NCI-H2196 treated with DMSO at 0.1 percent for 48 hours (cell line): ENCODE data around the gene TCFL5.

Experiments
- DNase-seq: peaks from one replicate; lab custom pipeline; 2025; ENCODE audit not compliant: unreplicated experiment; lab: John Stamatoyannopoulos, UW

TCFL5 gene

GRCh38 chr20:62880935-62881661 lies 19.5 kb upstream of the TCFL5 start:
- DNase-seq: no peak

DNA sequence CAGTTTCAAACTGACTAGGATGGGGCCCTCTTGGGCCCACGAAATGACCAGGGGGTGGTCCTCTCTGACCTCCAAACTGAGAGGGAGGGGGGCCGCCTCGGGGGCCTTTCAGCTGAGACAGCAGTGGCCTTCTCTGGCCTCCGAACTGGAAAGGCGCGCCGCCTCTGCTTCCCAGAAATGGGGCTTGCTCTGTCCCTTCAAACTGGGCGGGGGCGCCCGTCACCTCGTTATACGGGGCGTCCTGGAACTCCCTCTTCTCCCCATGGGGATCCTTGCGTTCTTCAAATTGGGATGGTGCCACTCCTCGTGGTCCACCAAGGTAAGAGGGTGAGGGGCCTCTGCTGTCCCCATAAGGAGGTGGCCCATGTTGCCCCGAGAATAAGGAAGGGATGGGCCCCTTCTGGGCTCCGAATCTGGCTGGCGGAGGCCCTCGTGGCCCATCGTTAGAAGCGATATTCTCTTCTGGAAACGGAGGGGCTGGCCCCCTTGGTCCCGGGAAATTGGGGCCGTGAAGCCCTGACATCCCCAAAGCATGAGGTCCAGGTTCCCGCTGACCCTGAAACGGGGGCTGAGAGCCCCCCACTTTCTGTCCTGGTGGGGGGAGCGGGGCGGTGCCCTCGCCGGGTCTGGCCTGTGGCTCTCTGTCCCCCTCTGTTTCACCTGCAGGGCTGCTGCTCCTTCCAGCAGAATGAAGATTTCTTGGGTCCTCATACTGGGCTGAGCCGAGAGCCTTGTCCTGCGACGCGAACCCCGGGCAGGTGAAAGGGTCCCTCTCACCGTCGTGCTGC lies 18.7 kb upstream of the TCFL5 start:
- DNase-seq: no peak

GRCh38 chr20:62879275-62880146 lies 17.9 kb upstream of the TCFL5 start:
- DNase-seq: no peak

DNA sequence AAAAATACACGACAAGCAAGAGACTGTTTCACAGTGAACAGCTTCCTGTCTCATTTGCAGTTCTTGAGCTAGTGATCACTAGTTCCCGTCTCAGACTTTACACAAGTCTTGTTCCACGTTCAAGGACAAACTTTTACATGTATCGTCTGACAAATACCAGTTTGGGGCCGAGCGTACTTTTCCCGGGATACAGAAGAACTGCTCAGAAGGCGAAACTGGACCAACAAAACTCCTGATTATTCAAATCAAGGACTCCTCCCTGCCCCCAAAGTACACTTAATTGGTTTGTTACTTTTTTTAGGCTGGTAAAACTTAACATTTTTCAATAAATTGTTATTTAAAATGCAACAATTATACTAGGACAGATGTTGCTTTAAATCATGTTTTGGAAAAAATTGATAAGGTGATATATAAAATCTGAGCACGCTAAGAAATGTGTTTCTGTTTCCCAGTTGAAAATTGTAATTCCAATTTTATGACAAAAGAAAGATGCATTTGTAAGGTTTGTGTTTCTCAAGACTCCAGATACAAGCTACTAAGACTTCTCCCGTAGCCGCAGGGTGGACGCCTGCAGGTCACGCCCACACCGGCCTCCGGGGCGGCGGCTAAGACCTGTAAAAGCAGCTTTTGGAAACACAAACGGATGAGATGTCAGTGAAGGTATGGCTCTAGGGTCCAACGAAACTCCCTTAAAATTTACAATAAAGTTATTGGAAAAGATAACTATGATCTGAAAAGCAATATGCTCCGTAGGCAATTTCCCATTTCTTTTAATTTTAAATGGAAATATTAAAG lies 16.8 kb upstream of the TCFL5 start:
- DNase-seq: no peak

DNA sequence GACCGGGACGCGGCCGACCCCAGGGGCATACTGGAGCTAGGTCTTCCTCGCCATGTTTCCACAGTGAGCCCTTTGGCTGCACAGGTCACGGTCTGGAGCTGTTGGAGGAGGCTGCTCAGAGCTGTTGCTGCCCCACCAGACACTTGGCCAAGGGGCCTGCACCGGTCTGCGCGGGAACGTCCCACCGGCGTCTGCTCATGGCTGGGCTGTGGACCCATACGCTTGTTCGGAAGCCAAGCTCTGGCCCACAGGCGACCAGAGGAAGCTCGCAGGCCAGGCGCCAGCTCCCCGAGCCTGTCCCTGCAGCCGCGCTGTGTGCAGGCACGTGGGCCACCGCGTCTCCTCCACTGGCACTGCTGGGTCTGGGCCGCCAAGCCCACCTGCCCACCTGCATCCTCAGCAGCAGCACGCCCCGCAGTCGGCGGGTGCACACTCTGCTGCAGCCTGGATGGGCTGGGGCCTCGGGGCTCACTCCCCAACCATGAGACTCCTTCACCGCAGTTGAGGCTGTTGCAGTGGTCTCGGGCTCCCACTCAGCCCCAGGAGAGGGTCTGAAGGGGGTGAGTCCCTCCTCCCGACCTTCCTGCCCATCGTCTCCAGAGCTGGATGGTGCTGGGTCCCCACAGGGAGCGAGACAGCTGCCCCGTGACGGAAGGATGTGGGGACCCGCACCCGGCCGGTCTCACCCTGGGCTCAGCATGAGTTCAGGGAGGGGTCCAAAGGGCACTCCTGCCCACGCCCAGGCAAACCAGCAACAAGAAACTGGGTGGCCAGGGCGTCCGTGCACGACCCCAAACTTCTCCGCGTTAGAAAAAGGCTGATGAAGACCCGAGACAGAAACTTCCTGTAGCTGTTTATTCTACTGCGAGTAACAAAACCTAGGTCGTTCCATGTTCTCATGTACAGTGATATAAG lies 15.5 kb upstream of the TCFL5 start:
- no peak for DNase-seq

- DNase-seq: no peak
Measured at GRCh38 chr20:62876501-62876901, 14.9 kb upstream of the TCFL5 start.

DNA sequence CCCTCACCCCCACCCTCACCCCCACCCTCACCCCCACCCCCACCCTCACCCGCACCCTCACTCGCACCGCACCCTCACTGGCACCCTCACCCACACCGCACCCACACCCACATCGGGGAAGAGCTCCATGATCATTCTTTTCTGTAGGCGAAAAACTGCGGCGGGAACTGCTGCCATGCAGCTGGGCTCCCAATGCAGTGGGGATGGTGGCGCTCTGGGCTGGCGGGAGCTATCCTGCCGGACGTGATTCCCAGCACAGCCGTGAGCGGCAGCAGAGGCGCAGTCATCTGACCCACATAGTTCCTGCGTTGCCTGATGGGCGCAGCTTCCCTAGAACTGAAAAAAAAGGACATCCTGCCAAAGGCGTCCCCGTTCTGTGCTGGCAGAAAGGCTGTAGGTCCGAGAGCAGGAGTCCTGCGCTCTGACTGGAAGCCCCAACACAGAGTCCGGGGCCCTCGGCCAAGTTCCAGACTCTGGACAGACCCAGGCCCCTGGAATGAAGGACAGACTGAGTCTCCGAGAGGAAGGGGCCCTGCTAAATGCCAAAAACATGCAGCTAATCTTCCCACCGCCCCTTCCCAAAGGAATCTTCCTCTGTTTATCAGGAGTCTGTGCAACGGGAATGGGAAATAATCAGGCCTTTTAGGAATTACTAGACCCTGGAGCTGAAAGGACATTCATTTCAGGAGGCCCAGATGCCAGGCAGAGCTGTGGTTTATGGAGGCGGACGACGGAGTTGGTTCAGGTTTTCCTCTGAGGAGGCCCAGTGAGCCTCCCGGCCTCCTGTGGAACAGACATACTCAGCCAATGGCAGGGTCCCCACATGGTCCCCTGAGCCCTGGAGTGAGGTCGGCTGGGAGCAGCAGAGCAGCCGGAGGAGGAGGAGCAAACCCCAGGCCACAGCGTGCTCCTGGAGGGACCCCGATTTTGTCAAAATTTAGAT lies 14.1 kb upstream of the TCFL5 start:
- peak; percentile 90 for DNase-seq

DNA sequence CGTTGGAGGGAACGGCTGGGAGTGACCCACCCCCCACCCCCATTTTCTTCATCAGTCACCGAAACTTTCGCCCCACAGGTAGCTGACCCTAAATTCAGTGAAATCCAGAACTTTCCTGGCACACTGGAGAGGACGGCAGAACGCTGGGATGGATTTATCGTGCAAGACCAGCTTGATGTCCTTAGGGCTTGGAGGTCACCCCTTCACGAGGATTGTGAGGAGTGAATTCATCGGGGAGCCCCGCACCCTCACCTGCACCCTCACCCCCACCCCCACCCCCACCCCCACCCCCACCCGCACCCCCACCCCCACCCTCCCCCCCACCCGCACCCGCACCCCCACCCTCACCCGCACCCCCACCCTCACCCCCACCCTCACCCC lies 13.3 kb upstream of the TCFL5 start:
- DNase-seq: no peak

GRCh38 chr20:62873681-62874031 lies 12.0 kb upstream of the TCFL5 start:
- peak; percentile 17 for DNase-seq

DNA sequence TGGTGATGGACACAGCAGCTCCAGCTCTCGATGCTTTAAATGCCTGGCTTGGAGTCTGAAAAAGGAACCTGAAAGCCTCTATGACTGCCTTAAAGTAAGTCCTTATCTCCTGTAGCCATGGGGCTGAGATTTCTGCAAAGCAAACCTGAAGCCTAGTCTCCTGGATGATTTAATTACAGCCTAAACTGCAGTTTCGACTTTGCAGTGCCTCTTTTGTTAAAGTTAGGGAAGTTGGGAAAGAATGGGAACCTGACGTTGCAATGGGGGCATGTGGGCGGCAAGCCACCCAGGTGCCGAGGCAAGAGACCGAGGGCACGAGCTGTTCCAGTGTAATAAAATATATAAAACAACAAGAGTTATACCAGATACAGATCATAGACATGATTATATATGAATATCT lies 11.7 kb upstream of the TCFL5 start:
- DNase-seq: no peak

DNA sequence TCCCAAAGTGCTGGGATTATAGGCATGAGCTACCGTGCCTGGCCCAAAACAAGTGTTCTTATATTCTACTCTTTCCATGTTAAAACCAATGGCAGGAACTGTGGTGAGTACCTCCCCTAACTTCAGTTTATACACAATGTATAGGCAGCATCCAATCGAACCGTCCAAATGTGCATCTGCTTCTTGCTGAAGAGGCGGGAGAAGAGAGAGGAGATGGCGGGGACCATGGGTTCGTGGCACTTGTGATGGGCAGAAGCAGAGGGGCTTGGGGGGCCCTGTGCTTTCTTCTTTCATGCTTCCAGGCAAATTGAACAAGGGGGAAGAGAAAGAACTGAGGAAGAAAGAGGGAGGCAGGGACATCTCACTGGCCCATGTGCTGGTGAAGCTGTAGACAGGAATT lies 11.2 kb upstream of the TCFL5 start:
- DNase-seq: no peak

DNA sequence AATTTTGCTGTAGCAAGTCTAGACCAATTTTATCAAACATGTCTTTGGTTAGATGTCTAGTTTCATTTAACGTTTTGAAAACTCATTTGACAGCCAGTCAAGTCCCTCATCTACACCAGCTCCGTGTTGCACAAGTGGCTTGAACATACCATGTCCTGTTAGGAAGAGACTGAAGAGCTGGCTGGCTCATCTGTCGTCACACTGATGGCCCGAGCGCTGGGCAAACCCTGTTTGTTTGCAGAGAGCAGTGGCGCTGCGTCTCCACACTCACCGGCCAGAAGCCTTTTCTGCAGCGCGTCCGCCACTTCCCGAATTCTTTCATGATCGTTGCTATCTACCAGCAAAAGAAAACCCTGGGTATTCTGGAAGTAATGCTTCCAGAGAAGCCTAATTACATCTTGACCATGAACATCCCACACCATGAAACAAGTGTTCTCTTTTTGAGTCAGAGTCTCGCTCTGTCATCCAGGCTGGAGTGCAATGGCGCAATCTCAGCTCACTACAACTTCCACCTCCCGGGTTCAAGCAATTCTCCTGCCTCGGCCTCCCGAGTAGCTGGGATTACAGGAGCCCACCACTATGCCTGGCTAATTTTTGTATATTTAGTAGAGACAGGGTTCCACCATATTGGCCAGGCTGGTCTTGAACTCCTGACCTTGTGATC lies 10.7 kb upstream of the TCFL5 start:
- DNase-seq: no peak

- no peak for DNase-seq
Measured at GRCh38 chr20:62864207-62864606, 2.6 kb upstream of the TCFL5 start.

DNA sequence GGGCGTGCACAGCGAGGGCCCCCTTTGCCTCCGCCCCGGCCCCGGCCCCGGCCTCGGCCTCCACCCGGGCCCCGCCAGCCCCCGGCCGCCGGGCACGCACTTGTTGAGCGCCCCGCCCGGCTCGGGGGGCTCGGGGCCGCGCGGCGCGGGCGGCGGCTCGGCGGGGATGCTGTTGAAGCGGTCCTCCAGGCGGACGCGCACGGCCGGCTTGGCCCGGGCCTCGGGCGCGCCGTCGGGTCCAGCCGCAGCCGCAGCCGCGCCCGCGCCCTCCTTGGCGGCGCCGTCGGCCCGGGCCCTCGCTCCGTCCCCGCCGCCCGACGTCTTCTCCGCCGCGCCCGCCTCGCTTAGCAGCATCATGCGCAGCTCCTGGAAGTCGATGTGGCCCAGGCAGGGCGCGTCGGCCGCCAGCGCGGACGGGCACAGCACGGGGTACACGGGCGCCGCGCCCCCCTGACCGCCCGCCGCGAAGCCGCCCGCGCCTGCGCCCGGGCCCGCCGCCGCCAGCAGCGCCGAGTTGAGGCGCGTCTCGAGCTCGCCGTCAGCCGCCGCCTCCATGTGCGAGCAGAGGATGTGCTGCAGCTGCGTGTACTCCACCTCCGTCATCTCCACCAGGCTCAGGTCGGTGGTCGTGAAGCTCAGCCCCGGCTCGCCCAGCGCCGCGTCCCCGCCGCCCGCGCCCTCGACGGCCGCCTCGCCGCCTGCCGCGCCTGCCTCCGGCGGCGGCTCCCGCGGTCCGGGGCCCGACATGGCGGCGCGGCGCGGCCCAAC lies 514 bp downstream of the TCFL5 start:
- no peak for DNase-seq

GRCh38 chr20:62860391-62860923 lies 1.2 kb downstream of the TCFL5 start:
- DNase-seq: no peak

DNA sequence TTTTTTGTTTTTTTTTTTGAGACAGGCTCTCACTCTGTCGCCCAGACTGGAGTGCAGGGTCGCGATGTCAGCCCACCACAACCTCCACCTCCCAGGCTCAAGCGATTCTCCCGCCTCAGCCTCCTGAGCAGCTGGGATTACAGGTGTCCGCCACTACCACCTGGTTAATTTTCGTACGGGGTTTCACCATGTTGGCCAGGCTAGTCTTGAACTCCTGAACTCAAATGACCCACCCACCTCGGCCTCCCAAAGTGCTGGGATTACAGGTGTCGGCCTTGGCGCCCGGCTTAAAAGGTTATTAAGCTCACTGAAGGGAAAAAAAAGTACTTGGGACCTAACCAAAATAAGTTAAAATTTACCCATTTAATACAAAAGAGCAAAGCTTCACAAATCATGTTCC lies 1.9 kb downstream of the TCFL5 start:
- no peak for DNase-seq
